HepG2 (cell line): ENCODE data around the gene PLEKHA6. TPM values are rescaled to one million over a fixed set of nuclear protein-coding genes. Genes with fewer than 3 reads are reported as not detected.

Source experiments
- ASH2L ChIP-seq: fragments of 300-600, 200-600 bp; sonication (generic); IDR thresholded peaks from 2 replicates; pipeline ENCODE4 v1.7.0; 2017; ENCODE audit warnings: low read depth, mild to moderate bottlenecking, moderate library complexity, mixed read lengths, low read length; ENCODE audit not compliant: insufficient read length
- CREB1 ChIP-seq, 2 experiments: fragments of 450-650 bp in 1 of 2; IDR thresholded peaks; 2 replicates each; pipeline ENCODE4 v1.6.1; 2016 to 2017; ENCODE audit warnings: control low read depth in 1 of 2, mild to moderate bottlenecking in 1 of 2, missing compliant biosample characterization in 1 of 2, missing genetic modification characterization in 1 of 2
- JUND ChIP-seq: sonication (generic); formaldehyde crosslinking; IDR thresholded peaks from 2 replicates; pipeline ENCODE4 v1.8.0; 2022; ENCODE audit warnings: mild to moderate bottlenecking, missing genetic modification reagents
- MEF2D ChIP-seq: sonication (generic); formaldehyde crosslinking; IDR thresholded peaks from 2 replicates; pipeline ENCODE4 v1.5.1; 2020; ENCODE audit warnings: mild to moderate bottlenecking, missing genetic modification reagents
- RBFOX2 ChIP-seq: fragments of 200-400 bp; formaldehyde crosslinking; IDR thresholded peaks from 2 replicates; pipeline ENCODE4 v1.6.1; 2017; ENCODE audit warnings: low read depth, mild to moderate bottlenecking, low read length
- SIX1 ChIP-seq: sonication (generic); formaldehyde crosslinking; IDR thresholded peaks from 2 replicates; pipeline ENCODE4 v1.4.0; 2020; ENCODE audit warnings: missing genetic modification reagents, borderline replicate concordance
- SOX6 ChIP-seq, 2 experiments: fragments of 450-650 bp in 1 of 2; sonication (generic) in 1 of 2; formaldehyde crosslinking in 1 of 2; IDR thresholded peaks; 2 replicates each; pipeline versions ENCODE4 v1.4.0 to v1.6.1; 2017 to 2020; ENCODE audit warnings: antibody characterized with exemption in 1 of 2, mild to moderate bottlenecking in 1 of 2, missing genetic modification reagents in 1 of 2
- ZNF501 ChIP-seq: sonication (generic); formaldehyde crosslinking; IDR thresholded peaks from 2 replicates; pipeline ENCODE4 v1.5.1; 2020; ENCODE audit warnings: mild to moderate bottlenecking, moderate library complexity, missing genetic modification reagents
- ZNF558 ChIP-seq: sonication (generic); formaldehyde crosslinking; IDR thresholded peaks from 2 replicates; pipeline ENCODE4 v1.9.0; 2022; ENCODE audit warnings: mild to moderate bottlenecking, missing genetic modification reagents, borderline replicate concordance
- ZNF768 ChIP-seq: sonication (generic); formaldehyde crosslinking; IDR thresholded peaks from 2 replicates; pipeline ENCODE4 v1.4.0; 2020; ENCODE audit warnings: missing genetic modification reagents
- ZSCAN21 ChIP-seq: sonication (generic); formaldehyde crosslinking; IDR thresholded peaks from 2 replicates; pipeline ENCODE4 v1.8.0; 2022; ENCODE audit warnings: mild to moderate bottlenecking, missing genetic modification reagents, moderate library complexity, borderline replicate concordance
- polyA plus RNA-seq, 8 experiments: library from polyadenylated mRNA; depleted of rRNA in 3 of 8; stranded (reverse) in 7 of 8; unstranded in 1 of 8; fragments of >200 nt; fragmentation: Illumina TruSeq in 4 of 8; extraction: Trizol in 4 of 8; gene quantifications; 2 replicates each; pipeline versions ENCODE4 v1.2.1 to v1.2.3, GENCODE V29; 2011 to 2016; ENCODE audit warnings: low read depth in 4 of 8, missing spikeins in 1 of 8, mixed read lengths in 1 of 8; ENCODE audit not compliant: insufficient read depth in 1 of 8
- total RNA-seq, 5 experiments: library from RNA; depleted of rRNA; stranded (reverse); fragments of >200 nt; fragmentation: Illumina TruSeq; extraction: Trizol; gene quantifications; 2 replicates each; pipeline ENCODE4 v1.2.3, GENCODE V29; 2016; ENCODE audit warnings: low read depth in 1 of 5
- TF ChIP-seq, protein P1 (sequence below): sonication (generic); formaldehyde crosslinking; IDR thresholded peaks from 2 replicates; pipeline ENCODE4 v1.4.0; 2020; ENCODE audit warnings: missing genetic modification reagents
- TF ChIP-seq, protein P2 (sequence below): IDR thresholded peaks from 2 replicates; pipeline ENCODE4 v1.6.1; 2016; ENCODE audit warnings: mild to moderate bottlenecking, missing biosample characterization, missing genetic modification reagents
- TF ChIP-seq, protein P3 (sequence below): sonication (generic); formaldehyde crosslinking; IDR thresholded peaks from 2 replicates; pipeline ENCODE4 v1.8.0; 2023; ENCODE audit warnings: mild to moderate bottlenecking, missing genetic modification reagents
- TF ChIP-seq, protein P4 (sequence below): IDR thresholded peaks from 2 replicates; pipeline ENCODE4 v1.6.1; 2016
- TF ChIP-seq, protein P5 (sequence below): sonication (generic); formaldehyde crosslinking; IDR thresholded peaks from 2 replicates; pipeline ENCODE4 v1.4.0; 2020; ENCODE audit warnings: low read depth, mild to moderate bottlenecking, missing genetic modification reagents
- TF ChIP-seq, protein P6 (sequence below): sonication (generic); IDR thresholded peaks from 2 replicates; pipeline ENCODE4 v1.6.1; 2016; ENCODE audit warnings: low read depth, borderline replicate concordance

Gene PLEKHA6
- total and polyA plus RNA-seq, 2 of the 13 experiments (the other 11 are each of a cell fraction or from before 2014, with no cell fraction given): 5.3 to 11.4 TPM

DNA sequence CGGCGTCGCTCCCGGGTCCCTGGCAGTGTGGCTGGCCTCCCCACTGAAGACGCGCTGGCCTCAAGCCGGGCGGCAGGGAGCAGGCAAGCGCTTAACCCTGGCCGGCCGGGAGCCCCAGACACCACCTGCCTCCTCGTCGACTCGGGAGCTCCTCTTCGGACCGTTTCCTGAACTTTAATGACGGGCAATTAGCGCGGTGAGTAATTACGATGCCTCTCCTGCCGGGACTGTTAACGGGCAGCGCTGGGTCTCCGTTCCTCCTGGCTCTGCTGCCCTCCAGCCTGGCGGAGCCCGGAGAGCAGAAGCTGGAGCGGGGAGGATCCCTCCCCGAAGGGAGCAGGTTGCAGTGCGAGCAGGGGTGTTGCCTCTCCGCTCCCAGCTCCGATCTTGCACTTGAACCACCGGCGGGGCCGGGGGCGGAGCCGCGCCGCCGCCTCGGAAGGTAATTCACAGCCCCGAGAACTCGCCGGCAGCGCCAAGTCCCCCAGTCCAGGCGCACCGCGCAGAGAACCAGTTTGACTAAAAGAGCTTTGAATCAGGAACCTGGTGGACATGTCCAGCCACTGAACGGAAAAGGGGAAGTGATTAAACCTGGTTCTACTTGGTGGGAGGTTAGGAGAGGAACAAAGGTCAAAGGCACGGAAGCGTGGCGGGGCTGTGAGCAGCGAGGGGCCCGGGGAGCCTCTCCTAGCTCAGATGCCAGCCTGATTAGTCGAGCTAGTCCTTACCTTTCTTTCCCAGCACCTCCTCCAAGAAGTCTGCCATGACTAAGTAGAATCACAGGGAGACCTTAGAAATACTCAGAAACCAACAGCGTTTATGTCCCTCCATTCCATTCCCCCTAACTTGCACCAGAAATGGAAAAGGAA, 18.3 kb upstream of the PLEKHA6 start (continued):
- TF ChIP-seq CREB1 (IDR thresholded peaks at IDR 0.05) (no peak), CREB1 (CRISPR knock-in tag; IDR thresholded peaks at IDR 0.05) (no peak), ZNF558 (CRISPR knock-in tag) (no peak), ASH2L (peak; percentile 63), JUND (peak; percentile 17; the same call in 1 of the 2 replicates), ZNF501 (CRISPR knock-in tag) (peak; percentile 55), SIX1 (CRISPR knock-in tag) (peak; percentile 37), RBFOX2 (peak; percentile 75), ZNF768 (CRISPR knock-in tag) (no peak), MEF2D (CRISPR knock-in tag) (peak; percentile 73), SOX6 (IDR thresholded peaks at IDR 0.05) (no peak), SOX6 (CRISPR knock-in tag; IDR thresholded peaks at IDR 0.05) (peak; percentile 61), ZSCAN21 (peak; percentile 56; the same call in 1 of the 2 replicates)
- TF ChIP-seq, protein P1, sequence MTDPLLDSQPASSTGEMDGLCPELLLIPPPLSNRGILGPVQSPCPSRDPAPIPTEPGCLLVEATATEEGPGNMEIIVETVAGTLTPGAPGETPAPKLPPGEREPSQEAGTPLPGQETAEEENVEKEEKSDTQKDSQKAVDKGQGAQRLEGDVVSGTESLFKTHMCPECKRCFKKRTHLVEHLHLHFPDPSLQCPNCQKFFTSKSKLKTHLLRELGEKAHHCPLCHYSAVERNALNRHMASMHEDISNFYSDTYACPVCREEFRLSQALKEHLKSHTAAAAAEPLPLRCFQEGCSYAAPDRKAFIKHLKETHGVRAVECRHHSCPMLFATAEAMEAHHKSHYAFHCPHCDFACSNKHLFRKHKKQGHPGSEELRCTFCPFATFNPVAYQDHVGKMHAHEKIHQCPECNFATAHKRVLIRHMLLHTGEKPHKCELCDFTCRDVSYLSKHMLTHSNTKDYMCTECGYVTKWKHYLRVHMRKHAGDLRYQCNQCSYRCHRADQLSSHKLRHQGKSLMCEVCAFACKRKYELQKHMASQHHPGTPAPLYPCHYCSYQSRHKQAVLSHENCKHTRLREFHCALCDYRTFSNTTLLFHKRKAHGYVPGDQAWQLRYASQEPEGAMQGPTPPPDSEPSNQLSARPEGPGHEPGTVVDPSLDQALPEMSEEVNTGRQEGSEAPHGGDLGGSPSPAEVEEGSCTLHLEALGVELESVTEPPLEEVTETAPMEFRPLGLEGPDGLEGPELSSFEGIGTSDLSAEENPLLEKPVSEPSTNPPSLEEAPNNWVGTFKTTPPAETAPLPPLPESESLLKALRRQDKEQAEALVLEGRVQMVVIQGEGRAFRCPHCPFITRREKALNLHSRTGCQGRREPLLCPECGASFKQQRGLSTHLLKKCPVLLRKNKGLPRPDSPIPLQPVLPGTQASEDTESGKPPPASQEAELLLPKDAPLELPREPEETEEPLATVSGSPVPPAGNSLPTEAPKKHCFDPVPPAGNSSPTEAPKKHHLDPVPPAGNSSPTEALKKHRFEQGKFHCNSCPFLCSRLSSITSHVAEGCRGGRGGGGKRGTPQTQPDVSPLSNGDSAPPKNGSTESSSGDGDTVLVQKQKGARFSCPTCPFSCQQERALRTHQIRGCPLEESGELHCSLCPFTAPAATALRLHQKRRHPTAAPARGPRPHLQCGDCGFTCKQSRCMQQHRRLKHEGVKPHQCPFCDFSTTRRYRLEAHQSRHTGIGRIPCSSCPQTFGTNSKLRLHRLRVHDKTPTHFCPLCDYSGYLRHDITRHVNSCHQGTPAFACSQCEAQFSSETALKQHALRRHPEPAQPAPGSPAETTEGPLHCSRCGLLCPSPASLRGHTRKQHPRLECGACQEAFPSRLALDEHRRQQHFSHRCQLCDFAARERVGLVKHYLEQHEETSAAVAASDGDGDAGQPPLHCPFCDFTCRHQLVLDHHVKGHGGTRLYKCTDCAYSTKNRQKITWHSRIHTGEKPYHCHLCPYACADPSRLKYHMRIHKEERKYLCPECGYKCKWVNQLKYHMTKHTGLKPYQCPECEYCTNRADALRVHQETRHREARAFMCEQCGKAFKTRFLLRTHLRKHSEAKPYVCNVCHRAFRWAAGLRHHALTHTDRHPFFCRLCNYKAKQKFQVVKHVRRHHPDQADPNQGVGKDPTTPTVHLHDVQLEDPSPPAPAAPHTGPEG: no peak
- TF ChIP-seq, protein P2, sequence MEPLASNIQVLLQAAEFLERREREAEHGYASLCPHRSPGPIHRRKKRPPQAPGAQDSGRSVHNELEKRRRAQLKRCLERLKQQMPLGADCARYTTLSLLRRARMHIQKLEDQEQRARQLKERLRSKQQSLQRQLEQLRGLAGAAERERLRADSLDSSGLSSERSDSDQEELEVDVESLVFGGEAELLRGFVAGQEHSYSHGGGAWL (CRISPR knock-in tag): peak; percentile 40; the same call in 1 of the 2 replicates
- TF ChIP-seq, protein P3, sequence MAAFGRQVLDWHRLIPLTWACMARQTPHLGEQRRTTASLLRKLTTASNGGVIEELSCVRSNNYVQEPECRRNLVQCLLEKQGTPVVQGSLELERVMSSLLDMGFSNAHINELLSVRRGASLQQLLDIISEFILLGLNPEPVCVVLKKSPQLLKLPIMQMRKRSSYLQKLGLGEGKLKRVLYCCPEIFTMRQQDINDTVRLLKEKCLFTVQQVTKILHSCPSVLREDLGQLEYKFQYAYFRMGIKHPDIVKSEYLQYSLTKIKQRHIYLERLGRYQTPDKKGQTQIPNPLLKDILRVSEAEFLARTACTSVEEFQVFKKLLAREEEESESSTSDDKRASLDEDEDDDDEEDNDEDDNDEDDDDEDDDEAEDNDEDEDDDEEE: 0 out of 2 replicates have a peak, but pooled peaks have one; percentile 27
- TF ChIP-seq, protein P4, sequence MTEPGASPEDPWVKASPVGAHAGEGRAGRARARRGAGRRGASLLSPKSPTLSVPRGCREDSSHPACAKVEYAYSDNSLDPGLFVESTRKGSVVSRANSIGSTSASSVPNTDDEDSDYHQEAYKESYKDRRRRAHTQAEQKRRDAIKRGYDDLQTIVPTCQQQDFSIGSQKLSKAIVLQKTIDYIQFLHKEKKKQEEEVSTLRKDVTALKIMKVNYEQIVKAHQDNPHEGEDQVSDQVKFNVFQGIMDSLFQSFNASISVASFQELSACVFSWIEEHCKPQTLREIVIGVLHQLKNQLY (CRISPR knock-in tag): no peak
- TF ChIP-seq, protein P5, sequence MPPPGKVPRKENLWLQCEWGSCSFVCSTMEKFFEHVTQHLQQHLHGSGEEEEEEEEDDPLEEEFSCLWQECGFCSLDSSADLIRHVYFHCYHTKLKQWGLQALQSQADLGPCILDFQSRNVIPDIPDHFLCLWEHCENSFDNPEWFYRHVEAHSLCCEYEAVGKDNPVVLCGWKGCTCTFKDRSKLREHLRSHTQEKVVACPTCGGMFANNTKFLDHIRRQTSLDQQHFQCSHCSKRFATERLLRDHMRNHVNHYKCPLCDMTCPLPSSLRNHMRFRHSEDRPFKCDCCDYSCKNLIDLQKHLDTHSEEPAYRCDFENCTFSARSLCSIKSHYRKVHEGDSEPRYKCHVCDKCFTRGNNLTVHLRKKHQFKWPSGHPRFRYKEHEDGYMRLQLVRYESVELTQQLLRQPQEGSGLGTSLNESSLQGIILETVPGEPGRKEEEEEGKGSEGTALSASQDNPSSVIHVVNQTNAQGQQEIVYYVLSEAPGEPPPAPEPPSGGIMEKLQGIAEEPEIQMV (CRISPR knock-in tag): no peak
- TF ChIP-seq, protein P6, sequence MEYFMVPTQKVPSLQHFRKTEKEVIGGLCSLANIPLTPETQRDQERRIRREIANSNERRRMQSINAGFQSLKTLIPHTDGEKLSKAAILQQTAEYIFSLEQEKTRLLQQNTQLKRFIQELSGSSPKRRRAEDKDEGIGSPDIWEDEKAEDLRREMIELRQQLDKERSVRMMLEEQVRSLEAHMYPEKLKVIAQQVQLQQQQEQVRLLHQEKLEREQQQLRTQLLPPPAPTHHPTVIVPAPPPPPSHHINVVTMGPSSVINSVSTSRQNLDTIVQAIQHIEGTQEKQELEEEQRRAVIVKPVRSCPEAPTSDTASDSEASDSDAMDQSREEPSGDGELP: no peak
